WERI-Rb-1 (cell line): Measurements from ENCODE around the gene CNTNAP2.

Experiments
- DNase-seq: peaks from one replicate; pipeline ENCODE4 v3.0.0-alpha.2; 2020
- H3K27ac ChIP-seq: fragments of 250-450 bp; sonication (Bioruptor Pico); 2 replicates; pipeline ENCODE4 v1.5.1; 2020; ENCODE audit warnings: mild to moderate bottlenecking, moderate library complexity
- H3K27me3 ChIP-seq: fragments of 250-450 bp; sonication (Bioruptor Pico); 2 replicates; pipeline ENCODE4 v1.5.1; 2021; ENCODE audit warnings: mild to moderate bottlenecking, low read depth, moderate library complexity; ENCODE audit not compliant: insufficient read depth, severe bottlenecking
- H3K36me3 ChIP-seq: fragments of 250-450 bp; sonication (Bioruptor Pico); 2 replicates; pipeline ENCODE4 v1.5.1; 2020; ENCODE audit warnings: mild to moderate bottlenecking, moderate library complexity
- H3K4me3 ChIP-seq: 2 replicates; pipeline ENCODE4 v1.5.1; 2011; ENCODE audit warnings: low read depth, mild to moderate bottlenecking, control low read depth, low read length
- H3K9me3 ChIP-seq: fragments of 250-450 bp; sonication (Bioruptor Pico); 2 replicates; pipeline ENCODE4 v1.5.1; 2021; ENCODE audit warnings: mild to moderate bottlenecking, moderate library complexity; ENCODE audit not compliant: severe bottlenecking
- CTCF ChIP-seq: IDR thresholded peaks from 2 replicates; pipeline ENCODE4 v1.5.1; 2011; ENCODE audit warnings: low read depth, mild to moderate bottlenecking, control low read depth, inconsistent platforms, low read length

Gene CNTNAP2

GRCh38 chr7:148153616-148154284 is 2037.1 kb downstream of the CNTNAP2 start:
- Histone ChIP-seq H3K4me3 (no peak overlapping the region), H3K27ac (no peak overlapping the region), H3K36me3 (no peaks in the 10 kb centered on the region), H3K27me3 (no peaks in the 10 kb centered on the region), H3K9me3 (no peaks in the 10 kb centered on the region)
- no peak for DNase-seq
- no peak for TF ChIP-seq CTCF

- Histone ChIP-seq H3K4me3 (no peak overlapping the region), H3K27ac (no peak overlapping the region), H3K36me3 (no peaks in the 10 kb centered on the region), H3K27me3 (no peaks in the 10 kb centered on the region), H3K9me3 (no peaks in the 10 kb centered on the region)
- TF ChIP-seq CTCF: no peak
- DNase-seq: no peak
Observed at GRCh38 chr7:148155000-148155399, 2038.4 kb downstream of the CNTNAP2 start.

GRCh38 chr7:148155826-148156225 is 2039.2 kb downstream of the CNTNAP2 start:
- no peak overlapping the region for H3K4me3 ChIP-seq
- DNase-seq: no peak
- no peak for TF ChIP-seq CTCF
- no peaks in the 10 kb centered on the region for H3K36me3 ChIP-seq
- no peaks in the 10 kb centered on the region for H3K9me3 ChIP-seq
- H3K27me3 ChIP-seq: no peaks in the 10 kb centered on the region
- H3K27ac ChIP-seq: no peak overlapping the region

- no peaks in the 10 kb centered on the region for H3K9me3 ChIP-seq
- H3K27me3 ChIP-seq: no peaks in the 10 kb centered on the region
- H3K27ac ChIP-seq: no peak overlapping the region
- no peaks in the 10 kb centered on the region for H3K36me3 ChIP-seq
- no peak overlapping the region for H3K4me3 ChIP-seq
- no peak for DNase-seq
- TF ChIP-seq CTCF: no peak
Observed at GRCh38 chr7:148156233-148156632, 2039.6 kb downstream of the CNTNAP2 start.

GRCh38 chr7:148159331-148159730 is 2042.7 kb downstream of the CNTNAP2 start:
- H3K27me3 ChIP-seq: no peaks in the 10 kb centered on the region
- H3K36me3 ChIP-seq: no peaks in the 10 kb centered on the region
- no peaks in the 10 kb centered on the region for H3K9me3 ChIP-seq
- H3K27ac ChIP-seq: no peak overlapping the region
- DNase-seq: no peak
- TF ChIP-seq CTCF: no peak
- no peak overlapping the region for H3K4me3 ChIP-seq

- Histone ChIP-seq H3K4me3 (no peak overlapping the region), H3K27me3 (no peaks in the 10 kb centered on the region), H3K27ac (no peak overlapping the region), H3K9me3 (no peaks in the 10 kb centered on the region), H3K36me3 (no peaks in the 10 kb centered on the region)
- TF ChIP-seq CTCF: no peak
- DNase-seq: no peak
Observed at GRCh38 chr7:148161776-148162175, 2045.2 kb downstream of the CNTNAP2 start.
